Gastroesophageal sphincter (tissue), 4 donors: ENCODE results near the gene RSPO1. TPM values are rescaled to one million over a fixed set of nuclear protein-coding genes. Genes with fewer than 3 reads are reported as not detected.

Experiments
- ATAC-seq: fragments of 150-250 bp; one replicate; pipeline ENCODE4 v1.9.1; 2016; ENCODE audit warnings: mild to moderate bottlenecking, moderate library complexity
- H3K27ac ChIP-seq, 4 donors: fragments of 200-600 bp; sonication (generic) in 3 of 4; 1 replicate in 3 of 4; 2 replicates in 1 of 4; pipeline ENCODE4 v1.5.1; 2016 to 2019
- H3K27me3 ChIP-seq: fragments of 200-600 bp; sonication (generic); one replicate; pipeline ENCODE4 v1.5.1; 2019
- H3K36me3 ChIP-seq, 2 donors: fragments of 200-600 bp; sonication (generic); one replicate each; pipeline ENCODE4 v1.5.1; 2019; ENCODE audit warnings: control low read depth in 1 of 2
- H3K4me1 ChIP-seq, 3 donors: fragments of 200-600 bp; sonication (generic); 1 replicate in 2 of 3; 2 replicates in 1 of 3; pipeline ENCODE4 v1.5.1; 2016 to 2019; ENCODE audit warnings: control low read depth in 2 of 3
- H3K4me3 ChIP-seq, 2 donors: fragments of 200-600 bp; sonication (generic); one replicate each; pipeline ENCODE4 v1.5.1; 2019; ENCODE audit warnings: mild to moderate bottlenecking in 1 of 2, moderate library complexity in 1 of 2
- H3K9me3 ChIP-seq, 3 donors: fragments of 200-600 bp; sonication (generic); one replicate each; pipeline ENCODE4 v1.5.1; 2017 to 2019; ENCODE audit warnings: control low read depth in 2 of 3
- EP300 ChIP-seq: sonication (generic); formaldehyde crosslinking; IDR thresholded peaks from one replicate; pipeline ENCODE4 v1.6.1; 2017; ENCODE audit warnings: antibody characterized with exemption, mild to moderate bottlenecking
- POLR2A ChIP-seq, 2 donors: fragments of 450-650 bp; IDR thresholded peaks; one replicate each; pipeline ENCODE4 v1.6.1; 2017; ENCODE audit warnings: antibody characterized with exemption in 2 of 2, mild to moderate bottlenecking in 2 of 2, moderate library complexity in 1 of 2
- POLR2AphosphoS5 ChIP-seq: sonication (generic); formaldehyde crosslinking; IDR thresholded peaks from one replicate; pipeline ENCODE4 v1.6.1; 2017; ENCODE audit warnings: antibody characterized with exemption
- WGBS, 2 donors: methylation state at CpG; one replicate each; pipeline ENCODE4 v1.1.5; 2018; ENCODE audit warnings: low coverage in 1 of 2; 5-methylcytosine and 5-hydroxymethylcytosine counted together
- total RNA-seq, 4 donors: library from RNA; depleted of rRNA; stranded (reverse); fragments of >200 nt; gene quantifications; one replicate each; pipeline ENCODE4 v1.1.0, GENCODE V29; 2016
- TF ChIP-seq, protein P1 (sequence below), 4 experiments: fragments of 200-600 bp in 2 of 4; fragments of 450-650 bp in 2 of 4; sonication (generic) in 1 of 4; IDR thresholded peaks; one replicate each; pipeline ENCODE4 v1.5.1; 2017 to 2019; ENCODE audit warnings: antibody characterized with exemption in 4 of 4, mild to moderate bottlenecking in 2 of 4, moderate library complexity in 2 of 4

The RSPO1 gene
- total RNA-seq, 4 donors from 2014 or later = 0.47 to 4.0 (median 2.5) TPM

DNA sequence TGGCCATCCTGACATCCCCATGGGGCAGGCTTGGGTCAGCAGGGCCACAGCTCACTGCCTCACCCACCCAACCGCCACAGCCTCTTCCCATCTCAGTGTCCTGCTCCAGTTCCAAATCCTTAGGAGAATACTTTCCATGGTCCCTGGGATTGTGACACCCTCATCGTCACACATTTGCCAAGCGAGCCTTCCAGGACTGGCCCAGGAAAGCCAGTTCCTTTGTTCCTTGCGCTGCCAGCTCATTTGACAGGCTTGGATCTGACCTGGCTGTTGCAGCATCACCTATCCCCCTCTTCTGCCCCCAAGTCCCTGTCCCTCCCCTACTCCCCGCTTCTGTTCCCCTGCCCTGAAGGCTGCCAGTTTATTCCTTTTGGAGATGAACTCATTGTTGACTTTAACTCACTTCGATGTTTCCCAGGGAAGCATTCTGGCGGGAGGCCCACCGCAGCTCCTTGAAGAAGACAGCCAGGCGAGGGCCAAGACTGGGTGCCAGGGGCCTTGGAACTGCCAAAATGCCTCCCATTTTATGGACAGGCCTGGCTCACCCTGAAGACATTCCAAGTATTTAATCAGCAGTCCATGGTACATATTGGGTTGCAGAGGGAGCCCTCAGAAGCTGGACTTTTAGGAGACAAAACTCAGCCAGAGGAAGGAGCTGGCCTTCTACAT is 28.8 kb downstream of the RSPO1 start:
- Histone ChIP-seq H3K9me3 (no peaks in the 10 kb centered on the region), H3K4me1 (no peaks in the 10 kb centered on the region), H3K27me3 (peaks cover 20% of the 10 kb centered on the region), H3K4me3 (no peak overlapping the region), H3K27ac (peak overlapping the region in 1 of 4 donors; percentile 17), H3K36me3 (no peaks in the 10 kb centered on the region)
- WGBS, 2 donors = 68 to 83% methylated on average over 4 of the region's 9 CpGs
- no peak for ATAC-seq
- TF ChIP-seq POLR2A (IDR thresholded peaks at IDR 0.05) = no peak
- TF ChIP-seq POLR2AphosphoS5 = no peak
- TF ChIP-seq EP300 = no peak
- TF ChIP-seq, protein P1, sequence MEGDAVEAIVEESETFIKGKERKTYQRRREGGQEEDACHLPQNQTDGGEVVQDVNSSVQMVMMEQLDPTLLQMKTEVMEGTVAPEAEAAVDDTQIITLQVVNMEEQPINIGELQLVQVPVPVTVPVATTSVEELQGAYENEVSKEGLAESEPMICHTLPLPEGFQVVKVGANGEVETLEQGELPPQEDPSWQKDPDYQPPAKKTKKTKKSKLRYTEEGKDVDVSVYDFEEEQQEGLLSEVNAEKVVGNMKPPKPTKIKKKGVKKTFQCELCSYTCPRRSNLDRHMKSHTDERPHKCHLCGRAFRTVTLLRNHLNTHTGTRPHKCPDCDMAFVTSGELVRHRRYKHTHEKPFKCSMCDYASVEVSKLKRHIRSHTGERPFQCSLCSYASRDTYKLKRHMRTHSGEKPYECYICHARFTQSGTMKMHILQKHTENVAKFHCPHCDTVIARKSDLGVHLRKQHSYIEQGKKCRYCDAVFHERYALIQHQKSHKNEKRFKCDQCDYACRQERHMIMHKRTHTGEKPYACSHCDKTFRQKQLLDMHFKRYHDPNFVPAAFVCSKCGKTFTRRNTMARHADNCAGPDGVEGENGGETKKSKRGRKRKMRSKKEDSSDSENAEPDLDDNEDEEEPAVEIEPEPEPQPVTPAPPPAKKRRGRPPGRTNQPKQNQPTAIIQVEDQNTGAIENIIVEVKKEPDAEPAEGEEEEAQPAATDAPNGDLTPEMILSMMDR (IDR thresholded peaks at IDR 0.05) = no peak

DNA sequence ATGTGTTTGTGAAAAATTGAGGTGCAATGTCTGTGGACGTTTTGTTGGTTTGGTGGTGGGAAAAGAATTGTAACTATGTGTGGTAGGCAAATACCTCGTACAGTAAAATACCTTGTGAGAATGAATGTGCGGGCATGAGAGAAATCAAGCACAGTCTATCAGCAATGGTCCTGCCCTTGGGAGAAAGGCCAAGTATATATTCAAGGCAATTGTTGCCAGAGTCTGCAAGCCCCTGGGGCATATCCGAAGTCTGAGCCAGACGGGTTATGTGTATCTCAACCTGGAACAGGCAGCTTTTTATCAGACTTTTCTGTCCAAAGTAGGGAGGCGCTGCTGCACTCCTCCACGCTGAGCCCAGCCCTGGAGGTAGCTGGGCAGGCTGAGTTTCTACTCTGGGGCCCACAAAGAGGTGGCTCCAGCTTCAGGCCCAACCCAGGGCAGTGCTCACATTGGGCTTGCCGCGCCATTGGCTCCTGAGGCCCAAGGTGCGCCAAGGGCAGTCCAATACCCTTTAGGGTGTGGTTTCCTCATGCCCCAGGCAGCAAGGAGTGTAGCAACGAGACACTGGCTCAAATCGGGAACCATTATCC is 29.5 kb downstream of the RSPO1 start:
- Histone ChIP-seq H3K4me1 (no peaks in the 10 kb centered on the region), H3K4me3 (no peak overlapping the region), H3K36me3 (no peaks in the 10 kb centered on the region), H3K27me3 (peaks cover 20% of the 10 kb centered on the region), H3K27ac (no peak overlapping the region), H3K9me3 (no peaks in the 10 kb centered on the region)
- TF ChIP-seq POLR2AphosphoS5 = no peak
- TF ChIP-seq, protein P1 (IDR thresholded peaks at IDR 0.05) = no peak
- no peak for TF ChIP-seq EP300
- no peak for TF ChIP-seq POLR2A (IDR thresholded peaks at IDR 0.05)
- WGBS, 2 donors = 61 to 69% methylated on average over 3 to 5 of the region's 12 CpGs
- ATAC-seq = no peak

DNA sequence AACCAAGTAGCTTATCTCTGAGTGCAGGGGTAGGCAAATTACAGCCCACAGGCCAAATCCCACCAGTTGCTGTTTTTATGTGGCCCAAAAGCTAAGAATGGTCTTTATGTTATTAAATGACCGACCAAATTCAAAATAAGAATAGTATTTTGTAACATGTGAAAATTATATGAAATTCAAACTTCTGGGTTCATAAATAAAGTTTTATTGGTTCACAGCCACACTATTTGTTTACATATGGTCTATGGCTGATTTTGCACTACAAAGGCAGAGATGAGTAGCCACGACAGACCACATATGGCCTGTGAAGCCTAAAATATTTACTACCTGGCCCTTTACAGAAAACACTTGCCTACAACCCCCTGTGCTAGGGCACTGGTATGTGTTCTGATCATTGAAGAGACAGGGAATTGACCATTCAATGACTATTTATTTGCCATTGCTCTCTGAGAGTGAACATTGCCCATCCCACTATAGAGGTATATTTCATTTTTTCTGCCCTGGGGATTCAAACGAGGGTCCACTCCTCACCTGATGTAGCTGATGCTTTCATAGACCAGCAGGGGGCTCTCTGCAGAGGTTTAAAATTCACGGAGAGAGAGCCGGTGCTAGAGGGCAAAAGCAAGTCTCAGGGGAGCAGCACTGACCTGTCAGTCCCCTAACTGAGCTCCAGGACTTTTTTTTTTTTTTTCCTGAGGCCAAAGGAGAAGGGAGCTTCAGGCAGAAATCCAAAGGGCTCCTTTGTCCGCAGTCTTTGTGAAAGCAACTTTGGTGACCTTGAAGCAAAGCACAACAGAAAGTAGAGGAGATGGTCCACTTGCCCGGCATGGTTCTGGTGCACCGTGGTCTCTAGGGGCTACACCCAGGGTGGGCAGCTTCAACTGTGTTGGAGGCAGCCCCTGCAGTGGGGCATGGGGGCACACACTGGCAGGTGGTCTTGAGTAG is 31.7 kb downstream of the RSPO1 start:
- Histone ChIP-seq H3K4me1 (no peaks in the 10 kb centered on the region), H3K27me3 (peaks cover 15% of the 10 kb centered on the region), H3K9me3 (no peaks in the 10 kb centered on the region), H3K4me3 (no peak overlapping the region), H3K27ac (no peak overlapping the region), H3K36me3 (no peaks in the 10 kb centered on the region)
- WGBS, 2 donors = 22 to 28% methylated on average over 5 to 6 of the region's 8 CpGs
- TF ChIP-seq POLR2A (IDR thresholded peaks at IDR 0.05) (no peak), EP300 (no peak)
- TF ChIP-seq, protein P1 (IDR thresholded peaks at IDR 0.05) = peak in 3 of 4 experiments; percentile 34 to 60 (median 42)
- ATAC-seq = no peak

DNA sequence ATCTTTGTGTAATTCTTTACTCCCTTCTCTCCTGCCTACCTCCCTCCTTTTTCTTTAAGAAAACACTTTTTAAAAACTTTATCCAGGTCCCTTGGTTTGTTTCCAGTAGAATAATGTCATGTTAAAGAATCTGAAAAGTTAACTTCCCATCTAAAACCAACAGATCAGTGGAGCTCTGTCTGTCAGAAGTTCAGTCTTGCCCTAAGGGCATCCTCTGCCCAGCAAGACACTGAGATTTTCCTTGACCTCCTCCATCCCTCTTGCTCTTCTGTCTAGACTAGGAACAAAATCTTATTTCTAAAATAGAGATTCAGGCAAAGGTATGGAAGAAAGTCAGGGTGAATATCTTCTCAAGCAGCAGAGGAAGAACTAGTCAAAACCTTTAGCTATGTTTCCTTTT is 33.3 kb downstream of the RSPO1 start:
- no peak for TF ChIP-seq POLR2A (IDR thresholded peaks at IDR 0.05)
- TF ChIP-seq, protein P1 (IDR thresholded peaks at IDR 0.05) = no peak
- TF ChIP-seq POLR2AphosphoS5 = no peak
- TF ChIP-seq EP300 = no peak
- ATAC-seq = no peak
- Histone ChIP-seq H3K27ac (no peak overlapping the region), H3K27me3 (peaks cover 14% of the 10 kb centered on the region), H3K4me1 (peaks cover 0 to under 1% (median 0%) of the 10 kb centered on the region in 3 donors), H3K4me3 (no peak overlapping the region), H3K36me3 (no peaks in the 10 kb centered on the region), H3K9me3 (no peaks in the 10 kb centered on the region)
